NCI-H82 (cell line): ENCODE data around the gene AK5.

ENCODE experiments used
- DNase-seq: peaks from one replicate; lab custom pipeline; 2025; lab: John Stamatoyannopoulos, UW

Gene AK5

GRCh38 chr1:77281491-77282186 is at the start of gene AK5:
AK5 (plus strand) TSS chr1:77282019; CDS start chr1:77282314, 295 bp downstream.
- DNase-seq: peak; percentile 68

- DNase-seq: no peak
These were observed 49.0 kb upstream of the AK5 start for GRCh38 chr1:77232829-77233228.

GRCh38 chr1:77234096-77234495 is 47.7 kb upstream of the AK5 start:
- DNase-seq: no peak

GRCh38 chr1:77234943-77235342 is 46.9 kb upstream of the AK5 start:
- DNase-seq: no peak

- DNase-seq: no peak
These were observed 43.4 kb upstream of the AK5 start for GRCh38 chr1:77238462-77238861.

- DNase-seq: no peak
These were observed 42.5 kb upstream of the AK5 start for GRCh38 chr1:77239311-77239710.

GRCh38 chr1:77245830-77246229 is 36.0 kb upstream of the AK5 start:
- DNase-seq: no peak

- no peak for DNase-seq
These were observed 31.7 kb upstream of the AK5 start for GRCh38 chr1:77250126-77250525.

GRCh38 chr1:77253211-77253610 is 28.6 kb upstream of the AK5 start:
- DNase-seq: no peak

GRCh38 chr1:77263708-77264107 is 18.1 kb upstream of the AK5 start:
- DNase-seq: no peak

- no peak for DNase-seq
These were observed 16.6 kb upstream of the AK5 start for GRCh38 chr1:77265180-77265579.

GRCh38 chr1:77267035-77267434 is 14.8 kb upstream of the AK5 start:
- DNase-seq: no peak

- DNase-seq: no peak
These were observed 9.8 kb upstream of the AK5 start for GRCh38 chr1:77271852-77272580.

GRCh38 chr1:77273891-77274290 is 7.9 kb upstream of the AK5 start:
- DNase-seq: no peak

GRCh38 chr1:77275194-77275593 is 6.6 kb upstream of the AK5 start:
- DNase-seq: no peak

GRCh38 chr1:77276941-77277340 is 4.9 kb upstream of the AK5 start:
- DNase-seq: no peak

- no peak for DNase-seq
These were observed 1.9 kb upstream of the AK5 start for GRCh38 chr1:77279929-77280328.

- DNase-seq: no peak
These were observed 857 bp upstream of the AK5 start for GRCh38 chr1:77280962-77281361.

- DNase-seq: peak; percentile 68
These were observed 507 bp downstream of the AK5 start for GRCh38 chr1:77282187-77282865.

- peak; percentile 35 for DNase-seq
These were observed 1.2 kb downstream of the AK5 start for GRCh38 chr1:77282866-77283539.

- DNase-seq: no peak
These were observed 2.0 kb downstream of the AK5 start for GRCh38 chr1:77283701-77284425.

- no peak for DNase-seq
These were observed 5.7 kb downstream of the AK5 start for GRCh38 chr1:77287535-77287934.
